ENCODE measurements around the gene PCDH12. TPM values are rescaled to one million over a fixed set of nuclear protein-coding genes. Genes with fewer than 3 reads are reported as not detected.

The PCDH12 gene
- total and polyA plus RNA-seq, 2 of the 8 experiments (the other 6 are each of a cell fraction or from before 2014, with no cell fraction given) = 0.06 to 0.17 TPM

- no peaks in the 10 kb centered on the region for H3K79me1 ChIP-seq (ENCODE audit: low read depth, low read length)
- H4K91ac ChIP-seq (replicated peaks; ENCODE audit: insufficient read length, low read length) = no peak overlapping the region
- H2BK20ac ChIP-seq (ENCODE audit: low read length) = no peak overlapping the region
- H2BK5ac ChIP-seq (ENCODE audit: low read depth, low read length) = peak overlapping the region; percentile 26
- H2BK15ac ChIP-seq (ENCODE audit: low read length) = 0 out of 2 replicates have a peak overlapping the region, but pooled peaks have one; percentile 13
- peak overlapping the region; percentile 82; the same call in 1 of the 2 replicates for H2BK12ac ChIP-seq (ENCODE audit: low read depth, low read length)
- H4K8ac ChIP-seq (ENCODE audit: extremely low read depth, insufficient read depth, low read length) = no peak overlapping the region
- CTCF ChIA-PET (ENCODE audit: partially characterized antibody) = interaction anchor here (0.6 to 13.3 kb wide), 64 partner anchors 8 to 309 kb away, joined by 3 to 324 read pairs (median 5); partner anchors contain the start of genes ARAP3, DELE1, FCHSD1 and PCDH1
- H4K20me1 ChIP-seq (replicated peaks in 1 of 2; ENCODE audit: control insufficient read depth in 1 of 2, insufficient read depth in 2 of 2, low read length in 2 of 2) = no peaks in the 10 kb centered on the region
- no peak overlapping the region for H3K14ac ChIP-seq (ENCODE audit: insufficient read length)
- peak overlapping the region; percentile 30 for H3K4ac ChIP-seq (replicated peaks; ENCODE audit: insufficient read length, low read depth, low read length)
- no peak overlapping the region for H3K23ac ChIP-seq (ENCODE audit: insufficient read length)
- H3K23me2 ChIP-seq (ENCODE audit: low read depth, low read length) = no peaks in the 10 kb centered on the region
- H3K36me3 ChIP-seq (ENCODE audit: control insufficient read depth in 2 of 4, insufficient read depth in 4 of 4, low read length in 3 of 4) = no peaks in the 10 kb centered on the region
- H4K5ac ChIP-seq (ENCODE audit: insufficient read length, low read depth, low read length) = no peak overlapping the region
- no peak overlapping the region for H3K56ac ChIP-seq (replicated peaks; ENCODE audit: insufficient read length, low read depth, low read length)
- peak overlapping the region; percentile 5 for H2BK120ac ChIP-seq (replicated peaks; ENCODE audit: low read depth, low read length)
- H3K27ac ChIP-seq (ENCODE audit: low read depth, low read length) = no peak overlapping the region
- no peak overlapping the region for H3K4me2 ChIP-seq (ENCODE audit: insufficient read depth in 1 of 2, low read depth in 2 of 2, low read length in 2 of 2)
- no peaks in the 10 kb centered on the region for H3K9me3 ChIP-seq (ENCODE audit: insufficient read depth in 2 of 2, low read depth in 1 of 2, low read length in 1 of 2)
- 0 out of 2 replicates have a peak overlapping the region, but pooled peaks have one; percentile 66 for H2AFZ ChIP-seq (ENCODE audit: low read length)
- H3K18ac ChIP-seq (ENCODE audit: extremely low read depth, low read length) = peak overlapping the region; percentile 12; the same call in 1 of the 2 replicates
- peaks cover 2 to 9% (median 9%) of the 10 kb centered on the region in 4 experiments; a peak in 6 of 7 replicates for H3K4me1 ChIP-seq (replicated peaks in 1 of 4; ENCODE audit: control insufficient read depth in 3 of 4, insufficient read depth in 4 of 4, low read length in 3 of 4)
- no peak overlapping the region for H2AK5ac ChIP-seq (ENCODE audit: low read depth, low read length)
- no peak for FAIRE-seq
- no peaks in the 10 kb centered on the region; a peak in 1 of 7 replicates for H3K27me3 ChIP-seq (replicated peaks in 1 of 4; ENCODE audit: control insufficient read depth in 3 of 4, extremely low read depth in 1 of 4, insufficient read depth in 3 of 4, low read length in 3 of 4)
- WGBS, 2 experiments (ENCODE audit: extremely low coverage in 1 of 2, insufficient coverage in 1 of 2, insufficient read length in 1 of 2, insufficient replicate concordance in 2 of 2, low coverage in 1 of 2, low lambda C conversion rate in 2 of 2, missing lambda C conversion rate in 1 of 2) = 64% methylated on average over 10 of the region's 10 CpGs; no CpG with 5 or more reads in 1 of the 2 experiments
- no peaks in the 10 kb centered on the region for H3K79me2 ChIP-seq (ENCODE audit: control insufficient read depth in 1 of 2, insufficient read depth in 2 of 2, low read length in 2 of 2)
- H3K9ac ChIP-seq (replicated peaks in 1 of 4; ENCODE audit: extremely low read depth in 1 of 4, low read depth in 3 of 4, low read length in 3 of 4) = no peak overlapping the region
- DNase-seq (ENCODE audit: low read depth in 1 of 2, low spot score in 2 of 2) = no peak
- POLR2A ChIA-PET (ENCODE audit: partially characterized antibody) = interaction anchor here (0.7 to 9.2 kb wide), 9 partner anchors 9 to 323 kb away, joined by 3 to 121 read pairs (median 5); partner anchors contain the start of genes HDAC3, RELL2 and RNF14
- H3K4me3 ChIP-seq (ENCODE audit: extremely low read depth in 1 of 4, insufficient read depth in 2 of 4, low read depth in 3 of 4, low read length in 4 of 4) = no peak overlapping the region
- TF ChIP-seq RFX5 (IDR thresholded peaks at IDR 0.05; ENCODE audit: borderline replicate concordance, low read depth, low read length) = no peak
- peak; percentile 24 to 55 (median 33); a peak in 3 of 4 replicates for TF ChIP-seq CTCF (IDR thresholded peaks at IDR 0.05; ENCODE audit: control extremely low read depth in 1 of 3, insufficient read depth in 1 of 3, low read depth in 1 of 3, low read length in 3 of 3)
- TF ChIP-seq USF2 (IDR thresholded peaks at IDR 0.05; ENCODE audit: low read length) = no peak
- no peak for TF ChIP-seq KDM1A (IDR thresholded peaks at IDR 0.05; ENCODE audit: borderline replicate concordance, low read length)
- TF ChIP-seq SP4 (IDR thresholded peaks at IDR 0.05; ENCODE audit: low read length) = no peak
- no peak for TF ChIP-seq EGR1 (IDR thresholded peaks at IDR 0.05; ENCODE audit: borderline replicate concordance, low read depth, low read length)
- TF ChIP-seq RNF2 (IDR thresholded peaks at IDR 0.05; ENCODE audit: borderline replicate concordance, low read depth, low read length, missing control alignments, poor library complexity, severe bottlenecking) = no peak
- TF ChIP-seq JUND (IDR thresholded peaks at IDR 0.05; ENCODE audit: low read length) = no peak
- TF ChIP-seq RBBP5 (IDR thresholded peaks at IDR 0.05; ENCODE audit: borderline replicate concordance, low read depth, low read length) = no peak
Observed at GRCh38 chr5:141960018-141960417, 2.0 kb upstream of the PCDH12 start.
